Adrenal gland (tissue), 12 donors: Measurements from ENCODE around the gene OTUB1. TPM values are rescaled to one million over a fixed set of nuclear protein-coding genes. Genes with fewer than 3 reads are reported as not detected.

Source experiments
- DNase-seq, 7 donors: peaks; one replicate each; pipeline ENCODE4 v3.0.0-alpha.2; 2019 to 2020
- H3K27ac ChIP-seq, 5 donors: fragments of 200-600 bp; sonication (generic) in 4 of 5; 1 replicate in 3 of 5; 2 replicates in 2 of 5; pipeline versions ENCODE4 v1.5.1 to v1.8.0; 2016 to 2020; ENCODE audit warnings: mild to moderate bottlenecking in 1 of 5
- H3K27me3 ChIP-seq: fragments of 200-600 bp; 2 replicates; pipeline ENCODE4 v1.8.0; 2021
- H3K36me3 ChIP-seq, 2 donors: fragments of 200-600 bp; replicated peaks in 1 of 2; 1 replicate in 1 of 2; 2 replicates in 1 of 2; pipeline versions ENCODE4 v1.5.1 to v1.8.0; 2018 to 2022
- H3K4me1 ChIP-seq, 2 donors: fragments of 200-600 bp; replicated peaks in 1 of 2; 1 replicate in 1 of 2; 2 replicates in 1 of 2; pipeline versions ENCODE4 v1.5.1 to v1.8.0; 2018 to 2021
- H3K4me3 ChIP-seq, 4 donors: fragments of 200-600 bp; sonication (generic) in 3 of 4; one replicate each; pipeline ENCODE4 v1.5.1; 2016 to 2018
- H3K9me3 ChIP-seq, 3 donors: fragments of 200-600 bp; sonication (generic) in 1 of 3; replicated peaks in 1 of 3; 1 replicate in 2 of 3; 2 replicates in 1 of 3; pipeline versions ENCODE4 v1.5.1 to v1.8.0; 2016 to 2021
- CTCF ChIP-seq, 6 experiments: fragments of 450-650 bp in 4 of 6; fragments of 200-600 bp in 2 of 6; sonication (generic) in 1 of 6; IDR thresholded peaks; 1 replicate in 5 of 6; 2 replicates in 1 of 6; pipeline versions ENCODE4 v1.5.1 to v1.8.0; 2016 to 2021; ENCODE audit warnings: antibody characterized with exemption in 6 of 6, mild to moderate bottlenecking in 2 of 6, moderate library complexity in 1 of 6
- POLR2A ChIP-seq, 2 donors: fragments of 450-650 bp; IDR thresholded peaks; one replicate each; pipeline ENCODE4 v1.6.1; 2017; ENCODE audit warnings: antibody characterized with exemption in 2 of 2, mild to moderate bottlenecking in 2 of 2, moderate library complexity in 1 of 2
- WGBS, 4 donors: extraction: QIAGEN DNeasy Blood & Tissue Kit in 2 of 4; methylation state at CpG; one replicate each; pipeline versions ENCODE4 v1.1.5 to v1.1.7; 2013 to 2017; 5-methylcytosine and 5-hydroxymethylcytosine counted together
- intact Hi-C, 2 donors: fragments of 100-400 bp; cut with DNase I; formaldehyde crosslinking; loops; one replicate each; pipeline versions ENCODE4 v1.14.1 to v1.15.0; 2022 to 2023
- polyA plus RNA-seq, 3 donors: library from polyadenylated mRNA; stranded (reverse); fragments of 200-250 nt in 2 of 3; fragments of 350-450 nt in 1 of 3; fragmentation: Illumina TruSeq in 1 of 3; extraction: RNeasy Lipid Tissue Mini Kit (QIAGEN cat#74804) in 1 of 3; gene quantifications; one replicate each; pipeline ENCODE4 v1.2.3, GENCODE V29; 2013 to 2014
- total RNA-seq, 9 donors: library from RNA; depleted of rRNA in 4 of 9; stranded (reverse); fragments of >200 nt in 4 of 9; fragments of 120-200 nt in 1 of 9; fragmentation: NEBNext Ultra II Directional in 1 of 9; extraction: Animal tissue kit (Norgen Biotek cat#: 25700) in 1 of 9; gene quantifications; one replicate each; pipeline versions ENCODE4 v1.1.0 to v1.2.4, GENCODE V29; 2013 to 2023
- donor health status: healthy with polysubstance abuse.
- donor health status: Bipolar disorder and iron deficiency.
- donor health status: DM: yes; HTN: yes; CAD: no.
- donor health status: DM: no; HTN: no; CAD: no.
- donor health status: DM: no; HTN: no; CAD: no.
- donor health status: DM: yes; HTN: yes; CAD: no.

OTUB1 gene
- total and polyA plus RNA-seq, 12 donors: 41.4 to 93.7 (median 66.6) TPM

- no peak for DNase-seq
- no peak overlapping the region for H3K4me3 ChIP-seq
- no peaks in the 10 kb centered on the region for H3K36me3 ChIP-seq
- intact Hi-C loops: no loop called here
- peaks cover 4% of the 10 kb centered on the region in 2 donors for H3K4me1 ChIP-seq
- H3K9me3 ChIP-seq: no peaks in the 10 kb centered on the region
- no peak overlapping the region for H3K27ac ChIP-seq
- no peak for TF ChIP-seq POLR2A (IDR thresholded peaks at IDR 0.05)
- 79 to 88% (median 83%) methylated on average over 2 to 7 of the region's 7 CpGs for WGBS, 4 donors
- no peaks in the 10 kb centered on the region for H3K27me3 ChIP-seq
Measured at GRCh38 chr11:64017945-64018224, 31.6 kb downstream of the OTUB1 start.

GRCh38 chr11:64018310-64018709, 32.1 kb downstream of the OTUB1 start:
- Histone ChIP-seq H3K27ac (no peak overlapping the region), H3K9me3 (no peaks in the 10 kb centered on the region), H3K4me1 (peaks cover 4% of the 10 kb centered on the region in 2 donors), H3K4me3 (no peak overlapping the region), H3K36me3 (no peaks in the 10 kb centered on the region), H3K27me3 (no peaks in the 10 kb centered on the region)
- no peak for DNase-seq
- WGBS, 4 donors: 79 to 100% (median 89%) methylated on average over 2 to 8 of the region's 8 CpGs
- TF ChIP-seq POLR2A (IDR thresholded peaks at IDR 0.05) (no peak), CTCF (IDR thresholded peaks at IDR 0.05) (no peak)
- intact Hi-C loops: no loop called here

- intact Hi-C loops: no loop called here
- no peaks in the 10 kb centered on the region for H3K9me3 ChIP-seq
- 62 to 84% (median 70%) methylated on average over 15 to 27 of the region's 27 CpGs for WGBS, 4 donors
- H3K27me3 ChIP-seq: no peaks in the 10 kb centered on the region
- no peak overlapping the region for H3K4me3 ChIP-seq
- H3K36me3 ChIP-seq: no peaks in the 10 kb centered on the region
- TF ChIP-seq POLR2A (IDR thresholded peaks at IDR 0.05) (no peak), CTCF (IDR thresholded peaks at IDR 0.05) (no peak)
- DNase-seq: peak in 2 of 7 donors; percentile 19 to 26
- H3K4me1 ChIP-seq: peaks cover 4% of the 10 kb centered on the region in 2 donors
- no peak overlapping the region for H3K27ac ChIP-seq
Measured at GRCh38 chr11:64019106-64020037, 33.1 kb downstream of the OTUB1 start.

GRCh38 chr11:64020976-64021756, 34.9 kb downstream of the OTUB1 start:
- Histone ChIP-seq H3K36me3 (no peaks in the 10 kb centered on the region), H3K27me3 (no peaks in the 10 kb centered on the region), H3K4me3 (no peak overlapping the region), H3K9me3 (no peaks in the 10 kb centered on the region), H3K27ac (no peak overlapping the region), H3K4me1 (peaks cover 4% of the 10 kb centered on the region in 2 donors)
- no peak for DNase-seq
- 55 to 89% (median 83%) methylated on average over 3 to 22 of the region's 22 CpGs for WGBS, 4 donors
- intact Hi-C loops: no loop called here
- no peak for TF ChIP-seq CTCF (IDR thresholded peaks at IDR 0.05)
- TF ChIP-seq POLR2A (IDR thresholded peaks at IDR 0.05): no peak
